Lower leg skin (tissue), 4 donors: ENCODE results near the gene SUSD4. TPM values are rescaled to one million over a fixed set of nuclear protein-coding genes. Genes with fewer than 3 reads are reported as not detected.

Source experiments
- DNase-seq, 2 donors: peaks; one replicate each; pipeline ENCODE4 v3.0.0-alpha.2; 2019; ENCODE audit warnings: low spot score in 2 of 2
- H3K4me3 ChIP-seq: fragments of 200-600 bp; sonication (generic); 2 replicates; pipeline ENCODE4 v1.5.1; 2017; ENCODE audit warnings: mild to moderate bottlenecking, low read depth; ENCODE audit not compliant: poor library complexity, severe bottlenecking
- POLR2A ChIP-seq, 2 donors: fragments of 450-650 bp; IDR thresholded peaks; one replicate each; pipeline ENCODE4 v1.6.1; 2016 to 2017; ENCODE audit warnings: antibody characterized with exemption in 2 of 2, mild to moderate bottlenecking in 1 of 2, moderate library complexity in 1 of 2
- WGBS, 2 donors: methylation state at CpG; one replicate each; pipeline ENCODE4 v1.1.5; 2018; 5-methylcytosine and 5-hydroxymethylcytosine counted together
- intact Hi-C: fragments of 100-400 bp; cut with DNase I; formaldehyde crosslinking; loops from one replicate; pipeline ENCODE4 v1.15.0; 2023; ENCODE audit warnings: low total_unique reads
- total RNA-seq, 4 donors: library from RNA; depleted of rRNA; stranded (reverse); fragments of >200 nt; gene quantifications; one replicate each; pipeline ENCODE4 v1.1.0, GENCODE V29; 2016
- TF ChIP-seq, protein P1 (sequence below), 3 donors: fragments of 450-650 bp; IDR thresholded peaks; one replicate each; pipeline ENCODE4 v1.5.1; 2016; ENCODE audit warnings: antibody characterized with exemption in 3 of 3, mild to moderate bottlenecking in 3 of 3, moderate library complexity in 2 of 3

Gene SUSD4
- total RNA-seq, 4 donors from 2014 or later = 2.7 to 6.8 (median 3.8) TPM

DNA sequence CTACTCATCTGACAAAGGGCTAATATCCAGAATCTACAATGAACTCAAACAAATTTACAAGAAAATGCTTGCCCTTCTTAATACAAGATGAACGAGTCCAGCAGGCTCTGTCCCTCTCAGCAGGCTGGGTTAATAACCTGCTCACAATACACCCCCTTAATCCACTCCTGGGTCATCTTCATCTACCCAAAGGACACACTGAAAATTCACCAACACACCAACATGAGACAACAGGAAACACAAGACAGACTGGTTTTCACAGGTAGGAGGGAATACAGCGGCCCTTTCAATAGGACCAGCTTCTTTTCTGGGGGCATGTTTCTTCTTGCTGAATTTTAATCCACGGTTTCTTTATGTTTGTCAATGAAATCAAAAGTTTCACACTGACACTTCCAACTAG is 44.6 kb downstream of the SUSD4 start:
- no peak overlapping the region for H3K4me3 ChIP-seq
- 52 to 60% methylated on average over 3 of the region's 3 CpGs for WGBS, 2 donors
- no peak for DNase-seq
- intact Hi-C loops = no loop called here
- no peak for TF ChIP-seq POLR2A (IDR thresholded peaks at IDR 0.05)
- TF ChIP-seq, protein P1, sequence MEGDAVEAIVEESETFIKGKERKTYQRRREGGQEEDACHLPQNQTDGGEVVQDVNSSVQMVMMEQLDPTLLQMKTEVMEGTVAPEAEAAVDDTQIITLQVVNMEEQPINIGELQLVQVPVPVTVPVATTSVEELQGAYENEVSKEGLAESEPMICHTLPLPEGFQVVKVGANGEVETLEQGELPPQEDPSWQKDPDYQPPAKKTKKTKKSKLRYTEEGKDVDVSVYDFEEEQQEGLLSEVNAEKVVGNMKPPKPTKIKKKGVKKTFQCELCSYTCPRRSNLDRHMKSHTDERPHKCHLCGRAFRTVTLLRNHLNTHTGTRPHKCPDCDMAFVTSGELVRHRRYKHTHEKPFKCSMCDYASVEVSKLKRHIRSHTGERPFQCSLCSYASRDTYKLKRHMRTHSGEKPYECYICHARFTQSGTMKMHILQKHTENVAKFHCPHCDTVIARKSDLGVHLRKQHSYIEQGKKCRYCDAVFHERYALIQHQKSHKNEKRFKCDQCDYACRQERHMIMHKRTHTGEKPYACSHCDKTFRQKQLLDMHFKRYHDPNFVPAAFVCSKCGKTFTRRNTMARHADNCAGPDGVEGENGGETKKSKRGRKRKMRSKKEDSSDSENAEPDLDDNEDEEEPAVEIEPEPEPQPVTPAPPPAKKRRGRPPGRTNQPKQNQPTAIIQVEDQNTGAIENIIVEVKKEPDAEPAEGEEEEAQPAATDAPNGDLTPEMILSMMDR (IDR thresholded peaks at IDR 0.05) = no peak

- intact Hi-C loops = no loop called here
Observed at GRCh38 chr1:223316082-223316481, 47.9 kb downstream of the SUSD4 start.

GRCh38 chr1:223315665-223316064 is 48.3 kb downstream of the SUSD4 start:
- no peak for DNase-seq
- TF ChIP-seq, protein P1 (IDR thresholded peaks at IDR 0.05) = no peak
- intact Hi-C loops = no loop called here
- 78 to 84% methylated on average over 2 of the region's 2 CpGs for WGBS, 2 donors
- H3K4me3 ChIP-seq = no peak overlapping the region

More at GRCh38 chr1:223316082-223316481, 47.9 kb downstream of the SUSD4 start:
- no peak for DNase-seq
- TF ChIP-seq, protein P1 (IDR thresholded peaks at IDR 0.05) = no peak
- no peak for TF ChIP-seq POLR2A (IDR thresholded peaks at IDR 0.05)
- 93 to 96% methylated on average over 3 of the region's 3 CpGs for WGBS, 2 donors
- no peak overlapping the region for H3K4me3 ChIP-seq

- no peak for DNase-seq
- no peak overlapping the region for H3K4me3 ChIP-seq
- TF ChIP-seq, protein P1 (IDR thresholded peaks at IDR 0.05) = no peak
- no peak for TF ChIP-seq POLR2A (IDR thresholded peaks at IDR 0.05)
- intact Hi-C loops = no loop called here
Observed at GRCh38 chr1:223313415-223313754, 50.6 kb downstream of the SUSD4 start.

DNA sequence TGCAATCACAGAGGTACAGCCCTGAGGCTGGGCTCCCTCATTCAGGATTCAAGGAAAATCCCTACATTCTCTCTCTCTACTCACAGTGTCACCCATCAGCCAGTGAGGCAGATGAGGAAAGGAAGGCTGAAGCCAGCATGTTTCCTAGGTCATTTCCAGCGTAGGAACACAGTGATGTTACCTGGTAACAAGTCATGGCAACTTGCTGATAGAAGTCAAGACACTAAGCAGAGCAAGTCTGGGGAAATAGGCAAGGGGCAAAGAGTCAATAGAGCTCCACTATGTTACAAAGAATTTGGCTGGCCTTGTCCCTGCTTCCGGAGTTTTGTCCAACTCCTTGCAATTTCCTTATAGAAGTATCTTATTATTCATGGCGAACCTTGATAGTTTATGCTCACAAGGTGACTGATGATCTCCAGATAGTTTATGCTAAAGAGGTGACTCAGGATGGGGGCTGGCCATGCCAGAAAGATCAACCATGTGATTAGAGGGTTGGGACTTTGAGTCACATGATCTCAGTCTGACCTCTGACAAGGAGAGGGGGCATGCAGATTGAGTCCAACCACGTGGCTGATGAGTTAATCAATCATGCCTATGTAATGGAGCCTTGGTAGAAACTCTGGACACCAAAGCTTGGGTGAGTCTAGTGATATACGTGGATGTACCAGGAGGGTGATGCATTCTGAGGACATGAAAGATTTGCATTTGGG is 51.1 kb downstream of the SUSD4 start:
- no peak for DNase-seq
- TF ChIP-seq POLR2A (IDR thresholded peaks at IDR 0.05) = no peak
- TF ChIP-seq, protein P1 (IDR thresholded peaks at IDR 0.05) = no peak
- intact Hi-C loops = no loop called here
- no peak overlapping the region for H3K4me3 ChIP-seq
- 53 to 55% methylated on average over 5 of the region's 5 CpGs for WGBS, 2 donors

GRCh38 chr1:223312273-223312672 is 51.7 kb downstream of the SUSD4 start:
- 89 to 92% methylated on average over 2 of the region's 2 CpGs for WGBS, 2 donors
- DNase-seq = no peak
- intact Hi-C loops = no loop called here
- no peak for TF ChIP-seq POLR2A (IDR thresholded peaks at IDR 0.05)
- TF ChIP-seq, protein P1 (IDR thresholded peaks at IDR 0.05) = no peak
- no peak overlapping the region for H3K4me3 ChIP-seq
